ENCODE results near the gene FAM209B.
A peak's percentile ranks its signal among the peaks of the same experiment; 100 is the strongest.
"Not testable (repeated sequence)": the region's sequence is repeated elsewhere in the genome, so short reads cannot be mapped to it uniquely, and the experiment has no call there.

FAM209B gene

GRCh38 chr20:56532946-56533345, at the start of gene FAM209B:
Gene FAM209B (plus strand): TSS chr20:56533246. CDS start chr20:56533342, 96 bp downstream.
- H3K4me2 ChIP-seq, H3K4me3 ChIP-seq, H3K4me1 ChIP-seq, H3K9ac ChIP-seq, H4K20me1 ChIP-seq, H3K36me3 ChIP-seq, H3K9me3 ChIP-seq, H3K27ac ChIP-seq, H3K27me3 ChIP-seq: not testable (repeated sequence)

- Histone ChIP-seq H3K36me3 (peaks cover 95% of the 10 kb centered on the region), H3K27ac (0 out of 2 replicates have a peak overlapping the region, but pooled peaks have one; percentile 38), H3K9ac (no peak overlapping the region), H4K20me1 (peaks cover 42% of the 10 kb centered on the region; the same call in 1 of the 2 replicates), H3K4me2 (peak overlapping the region; percentile 52), H3K4me3 (no peak overlapping the region), H3K27me3 (no peaks in the 10 kb centered on the region), H3K9me3 (no peaks in the 10 kb centered on the region), H3K4me1 (peaks cover 17% of the 10 kb centered on the region)
- no peak for TF ChIP-seq Cebpa-rat (IDR thresholded peaks at IDR 0.05)
These were observed 49.1 kb upstream of the FAM209B start for GRCh38 chr20:56483970-56484369.

GRCh38 chr20:56487216-56487615, 45.8 kb upstream of the FAM209B start:
- Histone ChIP-seq H3K4me1 (peaks cover 17% of the 10 kb centered on the region), H3K36me3 (peaks cover 95% of the 10 kb centered on the region), H3K9ac (no peak overlapping the region), H4K20me1 (peaks cover 62% of the 10 kb centered on the region), H3K4me3 (no peak overlapping the region), H3K27me3 (no peaks in the 10 kb centered on the region), H3K27ac (no peak overlapping the region), H3K4me2 (no peak overlapping the region), H3K9me3 (no peaks in the 10 kb centered on the region)
- TF ChIP-seq Cebpa-rat (IDR thresholded peaks at IDR 0.05): no peak

GRCh38 chr20:56488566-56488965, 44.5 kb upstream of the FAM209B start:
- no peak for TF ChIP-seq Cebpa-rat (IDR thresholded peaks at IDR 0.05)
- H4K20me1 ChIP-seq: peaks cover 73% of the 10 kb centered on the region
- no peaks in the 10 kb centered on the region for H3K9me3 ChIP-seq
- no peak overlapping the region for H3K27ac ChIP-seq
- H3K27me3 ChIP-seq: no peaks in the 10 kb centered on the region
- peaks cover 96% of the 10 kb centered on the region for H3K36me3 ChIP-seq
- no peak overlapping the region for H3K4me3 ChIP-seq
- H3K9ac ChIP-seq: no peak overlapping the region
- no peak overlapping the region for H3K4me2 ChIP-seq
- peaks cover 10% of the 10 kb centered on the region for H3K4me1 ChIP-seq

GRCh38 chr20:56501116-56501515, 31.9 kb upstream of the FAM209B start:
- Histone ChIP-seq H4K20me1 (peaks cover 12% of the 10 kb centered on the region; the same call in 1 of the 2 replicates), H3K4me3 (no peak overlapping the region), H3K9ac (no peak overlapping the region), H3K27me3 (no peaks in the 10 kb centered on the region), H3K27ac (no peak overlapping the region), H3K4me2 (no peak overlapping the region), H3K4me1 (peaks cover 4% of the 10 kb centered on the region; the same call in 1 of the 2 replicates), H3K36me3 (peaks cover 65% of the 10 kb centered on the region), H3K9me3 (peaks cover 6% of the 10 kb centered on the region; the same call in 1 of the 2 replicates)
- TF ChIP-seq Cebpa-rat (IDR thresholded peaks at IDR 0.05): no peak

GRCh38 chr20:56503916-56504315, 29.1 kb upstream of the FAM209B start:
- Histone ChIP-seq H3K36me3 (peaks cover 54% of the 10 kb centered on the region), H3K27ac (no peak overlapping the region), H3K27me3 (no peaks in the 10 kb centered on the region), H4K20me1 (peaks cover 19% of the 10 kb centered on the region), H3K4me2 (no peak overlapping the region), H3K9ac (no peak overlapping the region), H3K4me3 (no peak overlapping the region), H3K4me1 (peaks cover 4% of the 10 kb centered on the region; the same call in 1 of the 2 replicates), H3K9me3 (no peaks in the 10 kb centered on the region)
- no peak for TF ChIP-seq Cebpa-rat (IDR thresholded peaks at IDR 0.05)

- Histone ChIP-seq H3K36me3 (peaks cover 54% of the 10 kb centered on the region), H3K27me3 (no peaks in the 10 kb centered on the region), H3K4me3 (no peak overlapping the region), H3K4me2 (no peak overlapping the region), H3K27ac (no peak overlapping the region), H3K4me1 (peaks cover 4% of the 10 kb centered on the region; the same call in 1 of the 2 replicates), H3K9me3 (no peaks in the 10 kb centered on the region), H4K20me1 (peaks cover 24% of the 10 kb centered on the region), H3K9ac (no peak overlapping the region)
- TF ChIP-seq Cebpa-rat (IDR thresholded peaks at IDR 0.05): no peak
These were observed 28.6 kb upstream of the FAM209B start for GRCh38 chr20:56504373-56505005.

GRCh38 chr20:56506103-56506502, 26.9 kb upstream of the FAM209B start:
- Histone ChIP-seq H3K36me3 (peaks cover 45% of the 10 kb centered on the region), H3K4me1 (no peaks in the 10 kb centered on the region), H3K4me3 (no peak overlapping the region), H3K9ac (no peak overlapping the region), H3K27ac (no peak overlapping the region), H3K27me3 (no peaks in the 10 kb centered on the region), H3K4me2 (no peak overlapping the region), H4K20me1 (peaks cover 30% of the 10 kb centered on the region), H3K9me3 (no peaks in the 10 kb centered on the region)
- TF ChIP-seq Cebpa-rat (IDR thresholded peaks at IDR 0.05): no peak

GRCh38 chr20:56511926-56512325, 21.1 kb upstream of the FAM209B start:
- Histone ChIP-seq H3K9me3 (no peaks in the 10 kb centered on the region), H3K4me2 (no peak overlapping the region), H3K9ac (no peak overlapping the region), H3K4me1 (no peaks in the 10 kb centered on the region), H3K27me3 (no peaks in the 10 kb centered on the region), H3K4me3 (no peak overlapping the region), H3K27ac (no peak overlapping the region), H4K20me1 (peaks cover 25% of the 10 kb centered on the region), H3K36me3 (peaks cover 67% of the 10 kb centered on the region)
- TF ChIP-seq Cebpa-rat (IDR thresholded peaks at IDR 0.05): no peak

- Histone ChIP-seq H3K4me2 (no peak overlapping the region), H3K4me1 (no peaks in the 10 kb centered on the region), H3K9me3 (peaks cover 9% of the 10 kb centered on the region), H3K36me3 (peaks cover 72% of the 10 kb centered on the region), H3K4me3 (no peak overlapping the region), H3K9ac (no peak overlapping the region), H4K20me1 (peaks cover 19% of the 10 kb centered on the region; the same call in 1 of the 2 replicates), H3K27ac (no peak overlapping the region), H3K27me3 (no peaks in the 10 kb centered on the region)
- TF ChIP-seq Cebpa-rat (IDR thresholded peaks at IDR 0.05): no peak
These were observed 19.6 kb upstream of the FAM209B start for GRCh38 chr20:56513161-56514150.

All from BLaER1 (cell line).